Measurements from ENCODE around the gene CTU1. TPM values are rescaled to one million over a fixed set of nuclear protein-coding genes. Genes with fewer than 3 reads are reported as not detected.

CTU1 gene
- total RNA-seq, 1 experiment from 2014 or later: 8.6 TPM

DNA sequence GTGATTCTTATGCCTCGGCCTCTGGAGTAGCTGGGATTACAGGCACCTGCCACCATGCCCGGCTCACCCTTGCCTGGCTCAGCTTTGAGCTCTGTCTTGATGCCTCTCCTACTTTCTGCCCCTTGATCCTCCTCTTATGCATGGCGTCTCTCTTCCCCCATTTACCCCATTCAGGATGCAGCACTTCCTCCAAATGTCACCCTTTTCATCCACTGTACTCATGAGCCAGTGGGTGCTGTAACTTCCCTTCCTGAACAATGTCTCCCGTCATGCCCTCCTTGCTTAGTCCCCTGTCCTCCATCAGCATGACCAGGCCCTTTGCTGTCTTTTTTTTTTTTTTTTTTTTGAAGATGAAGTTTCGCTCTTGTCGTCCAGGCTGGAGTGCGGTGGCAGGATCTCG, 13.0 kb upstream of the CTU1 start (continued):
- TF ChIP-seq, protein P1, sequence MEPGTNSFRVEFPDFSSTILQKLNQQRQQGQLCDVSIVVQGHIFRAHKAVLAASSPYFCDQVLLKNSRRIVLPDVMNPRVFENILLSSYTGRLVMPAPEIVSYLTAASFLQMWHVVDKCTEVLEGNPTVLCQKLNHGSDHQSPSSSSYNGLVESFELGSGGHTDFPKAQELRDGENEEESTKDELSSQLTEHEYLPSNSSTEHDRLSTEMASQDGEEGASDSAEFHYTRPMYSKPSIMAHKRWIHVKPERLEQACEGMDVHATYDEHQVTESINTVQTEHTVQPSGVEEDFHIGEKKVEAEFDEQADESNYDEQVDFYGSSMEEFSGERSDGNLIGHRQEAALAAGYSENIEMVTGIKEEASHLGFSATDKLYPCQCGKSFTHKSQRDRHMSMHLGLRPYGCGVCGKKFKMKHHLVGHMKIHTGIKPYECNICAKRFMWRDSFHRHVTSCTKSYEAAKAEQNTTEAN (CRISPR knock-in tag; IDR thresholded peaks at IDR 0.05): no peak
- TF ChIP-seq ZNF671 (CRISPR knock-in tag; IDR thresholded peaks at IDR 0.05) (no peak), IRF2 (CRISPR knock-in tag; IDR thresholded peaks at IDR 0.05; ENCODE audit: borderline replicate concordance, low read depth) (no peak), OVOL2 (CRISPR knock-in tag; IDR thresholded peaks at IDR 0.05; ENCODE audit: borderline replicate concordance) (no peak), ZNF317 (CRISPR knock-in tag; IDR thresholded peaks at IDR 0.05; ENCODE audit: borderline replicate concordance, low read depth) (no peak), ZNF416 (CRISPR knock-in tag; IDR thresholded peaks at IDR 0.05) (no peak)
- TF ChIP-seq, protein P2, sequence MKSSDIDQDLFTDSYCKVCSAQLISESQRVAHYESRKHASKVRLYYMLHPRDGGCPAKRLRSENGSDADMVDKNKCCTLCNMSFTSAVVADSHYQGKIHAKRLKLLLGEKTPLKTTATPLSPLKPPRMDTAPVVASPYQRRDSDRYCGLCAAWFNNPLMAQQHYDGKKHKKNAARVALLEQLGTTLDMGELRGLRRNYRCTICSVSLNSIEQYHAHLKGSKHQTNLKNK (CRISPR knock-in tag; IDR thresholded peaks at IDR 0.05): no peak

DNA sequence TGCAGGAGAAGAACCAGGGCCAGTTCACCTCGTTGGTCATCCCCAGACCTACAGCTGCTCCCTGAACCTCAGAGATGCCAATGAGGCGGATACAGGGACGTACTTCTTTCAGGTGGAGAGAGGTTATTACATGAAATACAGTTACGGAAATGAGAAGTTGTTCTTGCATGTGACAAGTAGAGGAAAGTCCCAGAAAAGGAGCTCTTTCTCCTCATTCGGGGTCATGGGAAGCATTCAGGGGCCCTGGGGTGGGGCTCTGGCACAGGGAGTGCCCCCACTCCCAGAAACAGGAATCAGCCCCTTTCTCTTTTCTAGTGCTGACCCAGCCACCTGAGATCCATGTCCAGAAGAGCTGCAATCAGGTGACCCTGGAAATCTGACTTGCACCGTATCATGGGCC, 12.0 kb upstream of the CTU1 start:
- Mint-ChIP-seq H3K27ac (no peak overlapping the region), H3K4me3 (no peak overlapping the region), H3K9me3 (no peaks in the 10 kb centered on the region), H3K4me1 (no peaks in the 10 kb centered on the region; the same call in 1 of the 2 replicates), H3K27me3 (ENCODE audit: low read depth) (peaks cover 14% of the 10 kb centered on the region), H3K36me3 (no peaks in the 10 kb centered on the region)
- DNase-seq (ENCODE audit: low spot score): no peak
- ChIA-PET POLR2A (no interaction called here), CTCF (interaction anchor here (1.4 to 2.0 kb wide), 2 partner anchors 9 to 38 kb away, joined by 3 to 5 read pairs; no protein-coding TSS in a partner anchor)
- no peak for ATAC-seq
- TF ChIP-seq, protein P3, sequence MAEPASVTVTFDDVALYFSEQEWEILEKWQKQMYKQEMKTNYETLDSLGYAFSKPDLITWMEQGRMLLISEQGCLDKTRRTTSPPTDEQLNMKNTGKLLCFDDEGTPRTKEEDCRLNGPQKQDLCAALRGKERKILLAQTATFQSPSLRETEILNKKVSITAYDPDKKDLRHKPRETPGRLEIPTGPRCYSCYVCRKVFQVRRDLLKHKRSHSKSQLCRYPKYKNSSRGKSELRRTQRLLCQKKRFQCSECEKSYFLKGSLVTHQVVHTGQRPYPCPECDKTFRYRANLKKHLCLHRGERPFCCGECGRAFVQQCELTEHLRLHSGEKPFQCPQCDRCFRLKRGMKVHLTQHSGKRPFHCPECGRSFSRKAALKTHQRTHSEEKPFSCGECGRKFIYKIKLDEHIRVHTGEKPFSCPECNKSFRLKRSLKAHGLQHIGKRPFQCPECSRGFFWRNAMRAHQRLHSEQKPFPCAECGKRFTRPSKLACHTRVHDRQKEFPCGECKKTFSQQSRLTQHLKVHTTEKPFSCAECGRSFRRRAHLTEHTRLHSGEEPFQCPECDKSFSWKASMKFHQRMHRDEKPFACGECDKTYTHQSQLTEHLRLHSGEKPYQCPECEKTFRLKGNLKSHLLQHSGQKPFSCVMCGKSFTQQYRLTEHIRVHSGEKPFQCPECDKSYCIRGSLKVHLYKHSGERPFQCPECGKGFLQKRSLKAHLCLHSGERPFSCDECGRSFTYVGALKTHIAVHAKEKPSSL (CRISPR knock-in tag; conservative IDR thresholded peaks at IDR 0.05): no peak
- no peak for TF ChIP-seq ESRRA (CRISPR knock-in tag; IDR thresholded peaks at IDR 0.05; ENCODE audit: borderline replicate concordance)
- no peak for TF ChIP-seq SMAD3 (CRISPR knock-in tag; IDR thresholded peaks at IDR 0.05; ENCODE audit: borderline replicate concordance)
- TF ChIP-seq GABPB1 (CRISPR knock-in tag; IDR thresholded peaks at IDR 0.05): no peak
- TF ChIP-seq, protein P4, sequence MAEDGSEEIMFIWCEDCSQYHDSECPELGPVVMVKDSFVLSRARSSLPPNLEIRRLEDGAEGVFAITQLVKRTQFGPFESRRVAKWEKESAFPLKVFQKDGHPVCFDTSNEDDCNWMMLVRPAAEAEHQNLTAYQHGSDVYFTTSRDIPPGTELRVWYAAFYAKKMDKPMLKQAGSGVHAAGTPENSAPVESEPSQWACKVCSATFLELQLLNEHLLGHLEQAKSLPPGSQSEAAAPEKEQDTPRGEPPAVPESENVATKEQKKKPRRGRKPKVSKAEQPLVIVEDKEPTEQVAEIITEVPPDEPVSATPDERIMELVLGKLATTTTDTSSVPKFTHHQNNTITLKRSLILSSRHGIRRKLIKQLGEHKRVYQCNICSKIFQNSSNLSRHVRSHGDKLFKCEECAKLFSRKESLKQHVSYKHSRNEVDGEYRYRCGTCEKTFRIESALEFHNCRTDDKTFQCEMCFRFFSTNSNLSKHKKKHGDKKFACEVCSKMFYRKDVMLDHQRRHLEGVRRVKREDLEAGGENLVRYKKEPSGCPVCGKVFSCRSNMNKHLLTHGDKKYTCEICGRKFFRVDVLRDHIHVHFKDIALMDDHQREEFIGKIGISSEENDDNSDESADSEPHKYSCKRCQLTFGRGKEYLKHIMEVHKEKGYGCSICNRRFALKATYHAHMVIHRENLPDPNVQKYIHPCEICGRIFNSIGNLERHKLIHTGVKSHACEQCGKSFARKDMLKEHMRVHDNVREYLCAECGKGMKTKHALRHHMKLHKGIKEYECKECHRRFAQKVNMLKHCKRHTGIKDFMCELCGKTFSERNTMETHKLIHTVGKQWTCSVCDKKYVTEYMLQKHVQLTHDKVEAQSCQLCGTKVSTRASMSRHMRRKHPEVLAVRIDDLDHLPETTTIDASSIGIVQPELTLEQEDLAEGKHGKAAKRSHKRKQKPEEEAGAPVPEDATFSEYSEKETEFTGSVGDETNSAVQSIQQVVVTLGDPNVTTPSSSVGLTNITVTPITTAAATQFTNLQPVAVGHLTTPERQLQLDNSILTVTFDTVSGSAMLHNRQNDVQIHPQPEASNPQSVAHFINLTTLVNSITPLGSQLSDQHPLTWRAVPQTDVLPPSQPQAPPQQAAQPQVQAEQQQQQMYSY (CRISPR knock-in tag; IDR thresholded peaks at IDR 0.05): no peak
- TF ChIP-seq CREM (CRISPR knock-in tag; IDR thresholded peaks at IDR 0.05): no peak
- no peak for TF ChIP-seq SOX15 (CRISPR knock-in tag; IDR thresholded peaks at IDR 0.05)
- TF ChIP-seq NR2C2 (CRISPR knock-in tag; IDR thresholded peaks at IDR 0.05): no peak
- TF ChIP-seq, protein P5, sequence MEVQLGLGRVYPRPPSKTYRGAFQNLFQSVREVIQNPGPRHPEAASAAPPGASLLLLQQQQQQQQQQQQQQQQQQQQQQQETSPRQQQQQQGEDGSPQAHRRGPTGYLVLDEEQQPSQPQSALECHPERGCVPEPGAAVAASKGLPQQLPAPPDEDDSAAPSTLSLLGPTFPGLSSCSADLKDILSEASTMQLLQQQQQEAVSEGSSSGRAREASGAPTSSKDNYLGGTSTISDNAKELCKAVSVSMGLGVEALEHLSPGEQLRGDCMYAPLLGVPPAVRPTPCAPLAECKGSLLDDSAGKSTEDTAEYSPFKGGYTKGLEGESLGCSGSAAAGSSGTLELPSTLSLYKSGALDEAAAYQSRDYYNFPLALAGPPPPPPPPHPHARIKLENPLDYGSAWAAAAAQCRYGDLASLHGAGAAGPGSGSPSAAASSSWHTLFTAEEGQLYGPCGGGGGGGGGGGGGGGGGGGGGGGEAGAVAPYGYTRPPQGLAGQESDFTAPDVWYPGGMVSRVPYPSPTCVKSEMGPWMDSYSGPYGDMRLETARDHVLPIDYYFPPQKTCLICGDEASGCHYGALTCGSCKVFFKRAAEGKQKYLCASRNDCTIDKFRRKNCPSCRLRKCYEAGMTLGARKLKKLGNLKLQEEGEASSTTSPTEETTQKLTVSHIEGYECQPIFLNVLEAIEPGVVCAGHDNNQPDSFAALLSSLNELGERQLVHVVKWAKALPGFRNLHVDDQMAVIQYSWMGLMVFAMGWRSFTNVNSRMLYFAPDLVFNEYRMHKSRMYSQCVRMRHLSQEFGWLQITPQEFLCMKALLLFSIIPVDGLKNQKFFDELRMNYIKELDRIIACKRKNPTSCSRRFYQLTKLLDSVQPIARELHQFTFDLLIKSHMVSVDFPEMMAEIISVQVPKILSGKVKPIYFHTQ (CRISPR knock-in tag; IDR thresholded peaks at IDR 0.05): no peak
- no peak for TF ChIP-seq ZNF671 (CRISPR knock-in tag; IDR thresholded peaks at IDR 0.05)
- TF ChIP-seq PRRX2 (CRISPR knock-in tag; IDR thresholded peaks at IDR 0.05): no peak
- TF ChIP-seq OVOL2 (CRISPR knock-in tag; IDR thresholded peaks at IDR 0.05; ENCODE audit: borderline replicate concordance): no peak
- TF ChIP-seq ZNF263 (CRISPR knock-in tag; IDR thresholded peaks at IDR 0.05; ENCODE audit: low read depth): no peak
- TF ChIP-seq, protein P6, sequence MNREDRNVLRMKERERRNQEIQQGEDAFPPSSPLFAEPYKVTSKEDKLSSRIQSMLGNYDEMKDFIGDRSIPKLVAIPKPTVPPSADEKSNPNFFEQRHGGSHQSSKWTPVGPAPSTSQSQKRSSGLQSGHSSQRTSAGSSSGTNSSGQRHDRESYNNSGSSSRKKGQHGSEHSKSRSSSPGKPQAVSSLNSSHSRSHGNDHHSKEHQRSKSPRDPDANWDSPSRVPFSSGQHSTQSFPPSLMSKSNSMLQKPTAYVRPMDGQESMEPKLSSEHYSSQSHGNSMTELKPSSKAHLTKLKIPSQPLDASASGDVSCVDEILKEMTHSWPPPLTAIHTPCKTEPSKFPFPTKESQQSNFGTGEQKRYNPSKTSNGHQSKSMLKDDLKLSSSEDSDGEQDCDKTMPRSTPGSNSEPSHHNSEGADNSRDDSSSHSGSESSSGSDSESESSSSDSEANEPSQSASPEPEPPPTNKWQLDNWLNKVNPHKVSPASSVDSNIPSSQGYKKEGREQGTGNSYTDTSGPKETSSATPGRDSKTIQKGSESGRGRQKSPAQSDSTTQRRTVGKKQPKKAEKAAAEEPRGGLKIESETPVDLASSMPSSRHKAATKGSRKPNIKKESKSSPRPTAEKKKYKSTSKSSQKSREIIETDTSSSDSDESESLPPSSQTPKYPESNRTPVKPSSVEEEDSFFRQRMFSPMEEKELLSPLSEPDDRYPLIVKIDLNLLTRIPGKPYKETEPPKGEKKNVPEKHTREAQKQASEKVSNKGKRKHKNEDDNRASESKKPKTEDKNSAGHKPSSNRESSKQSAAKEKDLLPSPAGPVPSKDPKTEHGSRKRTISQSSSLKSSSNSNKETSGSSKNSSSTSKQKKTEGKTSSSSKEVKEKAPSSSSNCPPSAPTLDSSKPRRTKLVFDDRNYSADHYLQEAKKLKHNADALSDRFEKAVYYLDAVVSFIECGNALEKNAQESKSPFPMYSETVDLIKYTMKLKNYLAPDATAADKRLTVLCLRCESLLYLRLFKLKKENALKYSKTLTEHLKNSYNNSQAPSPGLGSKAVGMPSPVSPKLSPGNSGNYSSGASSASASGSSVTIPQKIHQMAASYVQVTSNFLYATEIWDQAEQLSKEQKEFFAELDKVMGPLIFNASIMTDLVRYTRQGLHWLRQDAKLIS (CRISPR knock-in tag; IDR thresholded peaks at IDR 0.05; ENCODE audit: borderline replicate concordance): no peak
- TF ChIP-seq TEAD1 (CRISPR knock-in tag; IDR thresholded peaks at IDR 0.05): no peak

Data from WTC11 (cell line).